ENCODE data around the gene FOXD4L5. TPM values are rescaled to one million over a fixed set of nuclear protein-coding genes. Genes with fewer than 3 reads are reported as not detected.

Gene FOXD4L5
- not detected in 2 replicates for total RNA-seq

DNA sequence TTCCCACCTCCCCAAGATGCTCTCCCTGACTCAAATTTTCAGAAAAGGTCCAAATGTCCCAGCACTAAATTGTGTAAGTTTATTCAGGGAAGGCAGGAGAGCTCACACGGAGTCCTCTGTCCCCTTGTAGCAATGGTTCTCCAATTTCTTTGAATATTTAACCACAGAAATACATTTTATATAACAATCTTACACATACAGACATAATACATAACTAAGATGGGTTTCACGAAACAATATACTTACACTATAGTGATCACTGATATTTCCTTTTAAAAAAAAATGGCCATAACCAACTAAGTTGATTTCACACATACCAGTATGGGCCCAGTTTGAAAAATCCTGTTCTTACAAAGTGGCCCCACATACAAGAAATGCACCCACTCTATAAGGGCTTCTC is at the start of gene FOXD4L5:
Gene FOXD4L5, minus strand, starts transcription at position 101 of the 400 bp plus-strand sequence. CDS start 832 bp downstream, outside the sequence.

Data from cardiac atrium fibroblast (primary cell).